Prostate gland (tissue), 2 donors: ENCODE measurements around the gene VEPH1. TPM values are rescaled to one million over a fixed set of nuclear protein-coding genes. Genes with fewer than 3 reads are reported as not detected.

Experiments
- DNase-seq: peaks from one replicate; pipeline ENCODE4 v3.0.0-alpha.2; 2019; ENCODE audit warnings: low spot score
- H3K27ac ChIP-seq, 2 donors: fragments of 200-600 bp; sonication (generic); 2 replicates each; pipeline ENCODE4 v1.5.1; 2017 to 2019
- H3K27me3 ChIP-seq: fragments of 200-600 bp; sonication (generic); replicated peaks from 2 replicates; pipeline ENCODE4 v1.5.1; 2019; ENCODE audit not compliant: insufficient read depth
- H3K36me3 ChIP-seq, 2 donors: fragments of 200-600 bp; sonication (generic); 1 replicate in 1 of 2; 2 replicates in 1 of 2; pipeline versions ENCODE4 v1.5.1 to v1.8.1; 2017 to 2019
- H3K4me1 ChIP-seq: fragments of 200-600 bp; sonication (generic); replicated peaks from 2 replicates; pipeline ENCODE4 v1.5.1; 2019
- H3K4me3 ChIP-seq, 2 donors: fragments of 200-600 bp; sonication (generic); 2 replicates each; pipeline ENCODE4 v1.5.1; 2017 to 2019
- H3K9me3 ChIP-seq: fragments of 200-600 bp; sonication (generic); 2 replicates; pipeline ENCODE4 v1.5.1; 2017
- POLR2A ChIP-seq: fragments of 450-650 bp; IDR thresholded peaks from one replicate; pipeline ENCODE4 v1.6.1; 2016; ENCODE audit warnings: antibody characterized with exemption, mild to moderate bottlenecking
- POLR2AphosphoS5 ChIP-seq: sonication (generic); formaldehyde crosslinking; IDR thresholded peaks from one replicate; pipeline ENCODE4 v1.6.1; 2017; ENCODE audit warnings: antibody characterized with exemption
- WGBS: methylation state at CpG from one replicate; pipeline ENCODE4 v1.1.5; 2018; 5-methylcytosine and 5-hydroxymethylcytosine counted together
- intact Hi-C: fragments of 100-400 bp; cut with DNase I; formaldehyde crosslinking; loops from one replicate; pipeline ENCODE4 v1.14.2; 2022
- total RNA-seq, 2 donors: library from RNA; depleted of rRNA; stranded (reverse); fragments of >200 nt; gene quantifications; one replicate each; pipeline ENCODE4 v1.1.0, GENCODE V29; 2016
- TF ChIP-seq, protein P1 (sequence below), 4 experiments: fragments of 200-600 bp in 2 of 4; fragments of 450-650 bp in 2 of 4; sonication (generic) in 2 of 4; IDR thresholded peaks; 1 replicate in 3 of 4; 2 replicates in 1 of 4; pipeline ENCODE4 v1.5.1; 2016 to 2019; ENCODE audit warnings: antibody characterized with exemption in 4 of 4, mild to moderate bottlenecking in 2 of 4, moderate library complexity in 2 of 4

The VEPH1 gene
- total RNA-seq, 2 donors from 2014 or later, result 1.4 to 3.4 TPM

DNA sequence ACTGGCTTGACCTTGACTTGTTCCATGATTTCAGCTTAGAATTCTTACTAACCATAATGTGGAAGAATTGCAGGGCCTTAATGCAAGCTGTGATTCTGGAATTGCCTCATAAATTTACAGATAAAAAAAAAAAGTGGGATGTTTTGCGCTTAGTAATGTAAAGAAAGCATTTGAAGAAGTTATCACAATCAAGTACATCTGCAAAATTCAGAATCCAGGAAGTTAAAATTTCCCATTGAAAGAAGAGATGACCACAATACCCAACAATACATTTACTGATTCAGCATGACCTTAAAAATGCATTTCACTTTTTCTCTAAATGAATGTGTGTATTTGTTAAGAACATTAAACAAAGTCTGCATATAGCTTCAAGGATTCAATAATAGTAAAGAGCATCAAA lies 278.2 kb downstream of the VEPH1 start:
- DNase-seq, result no peak
- no peak overlapping the region for H3K27ac ChIP-seq
- no peaks in the 10 kb centered on the region for H3K36me3 ChIP-seq
- 80% methylated on average over 1 of the region's 1 CpG for WGBS
- no peaks in the 10 kb centered on the region for H3K9me3 ChIP-seq
- intact Hi-C loops, result no loop called here
- H3K27me3 ChIP-seq, result no peaks in the 10 kb centered on the region
- H3K4me3 ChIP-seq, result no peak overlapping the region
- no peaks in the 10 kb centered on the region for H3K4me1 ChIP-seq
- TF ChIP-seq POLR2A, result no peak

DNA sequence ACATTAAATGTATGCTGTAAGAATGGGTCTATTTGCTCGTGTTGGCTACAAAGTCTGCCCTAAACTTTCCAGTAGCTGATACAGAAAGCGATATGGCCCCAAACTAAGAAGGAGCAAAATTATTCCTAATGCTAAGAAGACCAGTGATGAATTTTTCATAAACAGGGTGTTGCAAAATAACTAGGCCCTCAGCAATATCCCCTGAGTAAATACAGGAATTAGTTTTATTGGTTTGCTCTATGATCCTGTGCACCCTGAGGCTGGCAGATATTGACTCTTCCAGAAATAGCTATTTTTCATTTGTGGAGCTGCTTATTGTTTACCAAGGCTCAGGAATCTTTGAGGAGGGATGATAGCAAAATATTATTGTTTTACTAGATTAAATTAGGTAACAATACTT lies 282.3 kb downstream of the VEPH1 start:
- WGBS, result 78% methylated on average over 2 of the region's 2 CpGs
- Histone ChIP-seq H3K4me3 (no peak overlapping the region), H3K4me1 (no peaks in the 10 kb centered on the region), H3K36me3 (no peaks in the 10 kb centered on the region), H3K27ac (no peak overlapping the region), H3K9me3 (no peaks in the 10 kb centered on the region), H3K27me3 (no peaks in the 10 kb centered on the region)
- intact Hi-C loops, result no loop called here
- DNase-seq, result no peak
- TF ChIP-seq, protein P1, sequence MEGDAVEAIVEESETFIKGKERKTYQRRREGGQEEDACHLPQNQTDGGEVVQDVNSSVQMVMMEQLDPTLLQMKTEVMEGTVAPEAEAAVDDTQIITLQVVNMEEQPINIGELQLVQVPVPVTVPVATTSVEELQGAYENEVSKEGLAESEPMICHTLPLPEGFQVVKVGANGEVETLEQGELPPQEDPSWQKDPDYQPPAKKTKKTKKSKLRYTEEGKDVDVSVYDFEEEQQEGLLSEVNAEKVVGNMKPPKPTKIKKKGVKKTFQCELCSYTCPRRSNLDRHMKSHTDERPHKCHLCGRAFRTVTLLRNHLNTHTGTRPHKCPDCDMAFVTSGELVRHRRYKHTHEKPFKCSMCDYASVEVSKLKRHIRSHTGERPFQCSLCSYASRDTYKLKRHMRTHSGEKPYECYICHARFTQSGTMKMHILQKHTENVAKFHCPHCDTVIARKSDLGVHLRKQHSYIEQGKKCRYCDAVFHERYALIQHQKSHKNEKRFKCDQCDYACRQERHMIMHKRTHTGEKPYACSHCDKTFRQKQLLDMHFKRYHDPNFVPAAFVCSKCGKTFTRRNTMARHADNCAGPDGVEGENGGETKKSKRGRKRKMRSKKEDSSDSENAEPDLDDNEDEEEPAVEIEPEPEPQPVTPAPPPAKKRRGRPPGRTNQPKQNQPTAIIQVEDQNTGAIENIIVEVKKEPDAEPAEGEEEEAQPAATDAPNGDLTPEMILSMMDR (IDR thresholded peaks at IDR 0.05), result no peak
- TF ChIP-seq POLR2A, result no peak
- no peak for TF ChIP-seq POLR2AphosphoS5

DNA sequence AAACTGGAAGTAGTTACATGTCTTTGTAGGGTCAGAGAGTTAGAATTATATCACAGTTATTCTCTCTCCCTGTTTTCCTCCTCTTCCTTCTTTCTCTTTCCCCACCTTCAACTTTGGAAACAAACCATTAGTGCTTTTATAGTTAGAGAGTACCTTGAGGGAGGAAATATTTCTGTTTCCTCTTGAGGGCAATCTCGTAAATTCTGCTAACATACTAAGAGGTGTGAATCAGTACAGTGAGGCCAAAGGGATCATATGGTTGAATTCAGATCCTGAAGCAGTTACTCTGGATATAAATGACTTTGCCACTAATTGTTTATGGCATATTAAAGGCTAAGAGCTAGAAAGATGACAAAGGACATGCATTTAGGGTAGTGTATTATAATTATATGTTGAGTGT lies 283.0 kb downstream of the VEPH1 start:
- H3K4me3 ChIP-seq, result no peak overlapping the region
- no peaks in the 10 kb centered on the region for H3K4me1 ChIP-seq
- no peak overlapping the region for H3K27ac ChIP-seq
- H3K27me3 ChIP-seq, result no peaks in the 10 kb centered on the region
- intact Hi-C loops, result no loop called here
- 55% methylated on average over 1 of the region's 1 CpG for WGBS
- TF ChIP-seq POLR2AphosphoS5 (no peak), POLR2A (no peak)
- TF ChIP-seq, protein P1 (IDR thresholded peaks at IDR 0.05), result no peak
- no peaks in the 10 kb centered on the region for H3K36me3 ChIP-seq
- DNase-seq, result no peak
- H3K9me3 ChIP-seq, result no peaks in the 10 kb centered on the region

DNA sequence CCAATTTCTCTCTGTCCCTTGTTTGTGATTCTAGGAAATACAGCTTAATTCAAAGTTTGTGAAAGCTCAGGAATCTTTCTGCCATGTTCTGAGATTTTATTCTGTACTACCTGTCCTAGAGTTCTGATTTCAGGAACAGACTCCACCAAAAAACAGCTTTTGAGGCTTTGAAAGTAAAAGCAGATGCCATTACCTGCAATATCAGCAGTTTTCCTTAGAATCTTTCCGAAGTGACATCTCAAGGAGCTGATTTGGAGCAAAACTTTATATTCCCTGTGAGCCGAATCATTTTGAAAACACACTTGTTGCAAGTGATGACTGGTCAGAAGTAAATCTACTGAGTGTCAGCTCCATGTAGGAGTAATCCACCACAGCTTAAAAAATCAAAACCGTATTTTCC lies 284.0 kb downstream of the VEPH1 start:
- 95% methylated on average over 3 of the region's 3 CpGs for WGBS

More for the DNA sequence above, 284.0 kb downstream of the VEPH1 start:
- H3K4me1 ChIP-seq, result no peaks in the 10 kb centered on the region
- no peak for DNase-seq
- H3K27me3 ChIP-seq, result no peaks in the 10 kb centered on the region
- H3K27ac ChIP-seq, result no peak overlapping the region
- H3K36me3 ChIP-seq, result no peaks in the 10 kb centered on the region
- no peaks in the 10 kb centered on the region for H3K9me3 ChIP-seq
- H3K4me3 ChIP-seq, result no peak overlapping the region
- TF ChIP-seq POLR2A (no peak), POLR2AphosphoS5 (no peak)
- TF ChIP-seq, protein P1 (IDR thresholded peaks at IDR 0.05), result no peak
- intact Hi-C loops, result no loop called here

Other genes starting within 250 kb of the VEPH1 start
- gene PTX3, start 66.6 kb downstream of the VEPH1 start, total RNA-seq, result under 1 TPM; 0.55 to 0.97 TPM